Prostate gland (tissue), 2 donors: ENCODE data around the gene IL12B. TPM values are rescaled to one million over a fixed set of nuclear protein-coding genes. Genes with fewer than 3 reads are reported as not detected.

ENCODE experiments used
- DNase-seq: peaks from one replicate; pipeline ENCODE4 v3.0.0-alpha.2; 2019; ENCODE audit warnings: low spot score
- H3K27ac ChIP-seq, 2 donors: fragments of 200-600 bp; sonication (generic); 2 replicates each; pipeline ENCODE4 v1.5.1; 2017 to 2019
- H3K27me3 ChIP-seq: fragments of 200-600 bp; sonication (generic); replicated peaks from 2 replicates; pipeline ENCODE4 v1.5.1; 2019; ENCODE audit not compliant: insufficient read depth
- H3K36me3 ChIP-seq, 2 donors: fragments of 200-600 bp; sonication (generic); 1 replicate in 1 of 2; 2 replicates in 1 of 2; pipeline versions ENCODE4 v1.5.1 to v1.8.1; 2017 to 2019
- H3K4me1 ChIP-seq: fragments of 200-600 bp; sonication (generic); replicated peaks from 2 replicates; pipeline ENCODE4 v1.5.1; 2019
- H3K4me3 ChIP-seq, 2 donors: fragments of 200-600 bp; sonication (generic); 2 replicates each; pipeline ENCODE4 v1.5.1; 2017 to 2019
- H3K9me3 ChIP-seq: fragments of 200-600 bp; sonication (generic); 2 replicates; pipeline ENCODE4 v1.5.1; 2017
- CTCF ChIP-seq, 4 experiments: fragments of 200-600 bp in 2 of 4; fragments of 450-650 bp in 2 of 4; sonication (generic) in 2 of 4; IDR thresholded peaks; 1 replicate in 3 of 4; 2 replicates in 1 of 4; pipeline ENCODE4 v1.5.1; 2016 to 2019; ENCODE audit warnings: antibody characterized with exemption in 4 of 4, mild to moderate bottlenecking in 2 of 4, moderate library complexity in 2 of 4
- POLR2A ChIP-seq: fragments of 450-650 bp; IDR thresholded peaks from one replicate; pipeline ENCODE4 v1.6.1; 2016; ENCODE audit warnings: antibody characterized with exemption, mild to moderate bottlenecking
- POLR2AphosphoS5 ChIP-seq: sonication (generic); formaldehyde crosslinking; IDR thresholded peaks from one replicate; pipeline ENCODE4 v1.6.1; 2017; ENCODE audit warnings: antibody characterized with exemption
- WGBS: methylation state at CpG from one replicate; pipeline ENCODE4 v1.1.5; 2018; 5-methylcytosine and 5-hydroxymethylcytosine counted together
- intact Hi-C: fragments of 100-400 bp; cut with DNase I; formaldehyde crosslinking; loops from one replicate; pipeline ENCODE4 v1.14.2; 2022
- total RNA-seq, 2 donors: library from RNA; depleted of rRNA; stranded (reverse); fragments of >200 nt; gene quantifications; one replicate each; pipeline ENCODE4 v1.1.0, GENCODE V29; 2016

The IL12B gene
- total RNA-seq, 2 donors from 2014 or later = not detected

GRCh38 chr5:159322180-159322579 lies 8.1 kb downstream of the IL12B start:
- DNase-seq = no peak
- H3K27me3 ChIP-seq = no peaks in the 10 kb centered on the region
- H3K4me1 ChIP-seq = no peaks in the 10 kb centered on the region
- no peaks in the 10 kb centered on the region for H3K36me3 ChIP-seq
- no peak overlapping the region for H3K27ac ChIP-seq
- H3K9me3 ChIP-seq = no peaks in the 10 kb centered on the region
- no peak overlapping the region for H3K4me3 ChIP-seq
- TF ChIP-seq CTCF (IDR thresholded peaks at IDR 0.05) (no peak), POLR2A (no peak), POLR2AphosphoS5 (no peak)
- WGBS = 89% methylated on average over 6 of the region's 6 CpGs
- intact Hi-C loops = no loop called here

GRCh38 chr5:159319832-159320231 lies 10.5 kb downstream of the IL12B start:
- Histone ChIP-seq H3K27me3 (no peaks in the 10 kb centered on the region), H3K9me3 (no peaks in the 10 kb centered on the region), H3K27ac (no peak overlapping the region), H3K4me3 (no peak overlapping the region), H3K4me1 (no peaks in the 10 kb centered on the region), H3K36me3 (no peaks in the 10 kb centered on the region)
- no peak for DNase-seq
- intact Hi-C loops = no loop called here
- TF ChIP-seq POLR2A = no peak
- no peak for TF ChIP-seq CTCF (IDR thresholded peaks at IDR 0.05)
- no peak for TF ChIP-seq POLR2AphosphoS5
- WGBS = 54% methylated on average over 2 of the region's 2 CpGs

GRCh38 chr5:159319363-159319762 lies 10.9 kb downstream of the IL12B start:
- no peak overlapping the region for H3K4me3 ChIP-seq
- intact Hi-C loops = no loop called here
- H3K9me3 ChIP-seq = no peaks in the 10 kb centered on the region
- TF ChIP-seq POLR2A (no peak), CTCF (IDR thresholded peaks at IDR 0.05) (no peak), POLR2AphosphoS5 (no peak)
- DNase-seq = no peak
- 84% methylated on average over 3 of the region's 3 CpGs for WGBS
- H3K36me3 ChIP-seq = no peaks in the 10 kb centered on the region
- H3K27ac ChIP-seq = no peak overlapping the region
- no peaks in the 10 kb centered on the region for H3K4me1 ChIP-seq
- H3K27me3 ChIP-seq = no peaks in the 10 kb centered on the region

DNA sequence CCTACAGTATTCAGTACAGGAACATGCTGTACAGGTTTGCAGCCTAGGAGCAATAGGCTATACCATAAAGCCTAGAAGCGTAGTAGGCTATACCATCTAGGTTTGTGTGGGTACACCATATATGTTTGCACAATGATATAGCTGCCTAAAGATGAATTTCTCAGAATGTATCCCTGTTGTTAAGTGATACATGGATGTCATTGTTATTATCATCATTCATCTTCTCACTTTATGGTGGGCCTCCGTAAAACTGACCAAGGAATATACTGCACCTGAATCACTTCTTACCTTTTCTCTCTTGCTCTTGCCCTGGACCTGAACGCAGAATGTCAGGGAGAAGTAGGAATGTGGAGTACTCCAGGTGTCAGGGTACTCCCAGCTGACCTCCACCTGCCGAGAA lies 11.8 kb downstream of the IL12B start:
- Histone ChIP-seq H3K4me3 (no peak overlapping the region), H3K4me1 (no peaks in the 10 kb centered on the region), H3K27ac (no peak overlapping the region), H3K9me3 (no peaks in the 10 kb centered on the region), H3K27me3 (no peaks in the 10 kb centered on the region), H3K36me3 (no peaks in the 10 kb centered on the region)
- TF ChIP-seq CTCF (IDR thresholded peaks at IDR 0.05) (no peak), POLR2A (no peak), POLR2AphosphoS5 (no peak)
- intact Hi-C loops = no loop called here
- no peak for DNase-seq
- 81% methylated on average over 4 of the region's 4 CpGs for WGBS

- Histone ChIP-seq H3K36me3 (no peaks in the 10 kb centered on the region), H3K27ac (no peak overlapping the region), H3K27me3 (no peaks in the 10 kb centered on the region), H3K4me1 (no peaks in the 10 kb centered on the region), H3K4me3 (no peak overlapping the region), H3K9me3 (no peaks in the 10 kb centered on the region)
- intact Hi-C loops = no loop called here
- 65% methylated on average over 2 of the region's 2 CpGs for WGBS
- no peak for DNase-seq
- TF ChIP-seq CTCF (IDR thresholded peaks at IDR 0.05) = no peak
- no peak for TF ChIP-seq POLR2AphosphoS5
- no peak for TF ChIP-seq POLR2A
Measured at GRCh38 chr5:159317849-159318248, 12.4 kb downstream of the IL12B start.
